Endothelial cell (in vitro differentiated cells): ENCODE measurements around the gene TESK1. TPM values are rescaled to one million over a fixed set of nuclear protein-coding genes. Genes with fewer than 3 reads are reported as not detected.

Experiments
- DNase-seq: peaks from one replicate; pipeline ENCODE4 v3.0.0; 2021; ENCODE audit warnings: low spot score
- H3K27ac Mint-ChIP-seq: one replicate; pipeline ENCODE4 v1.8.0; 2021; ENCODE audit warnings: mixed read lengths, inconsistent platforms; ENCODE audit not compliant: unreplicated experiment
- H3K27me3 Mint-ChIP-seq: one replicate; pipeline ENCODE4 v1.8.0; 2021; ENCODE audit warnings: mild to moderate bottlenecking, moderate library complexity, mixed read lengths, inconsistent platforms; ENCODE audit not compliant: unreplicated experiment
- H3K36me3 Mint-ChIP-seq: one replicate; pipeline ENCODE4 v1.8.0; 2021; ENCODE audit warnings: mild to moderate bottlenecking, low read depth, mixed read lengths, inconsistent platforms; ENCODE audit not compliant: unreplicated experiment
- H3K4me1 Mint-ChIP-seq: one replicate; pipeline ENCODE4 v1.8.0; 2021; ENCODE audit warnings: mild to moderate bottlenecking, mixed read lengths, inconsistent platforms; ENCODE audit not compliant: unreplicated experiment
- H3K4me3 Mint-ChIP-seq: one replicate; pipeline ENCODE4 v1.8.0; 2021; ENCODE audit warnings: mild to moderate bottlenecking, mixed read lengths, inconsistent platforms; ENCODE audit not compliant: unreplicated experiment
- H3K9me3 Mint-ChIP-seq: one replicate; pipeline ENCODE4 v1.8.0; 2021; ENCODE audit warnings: mixed read lengths, inconsistent platforms; ENCODE audit not compliant: unreplicated experiment
- total RNA-seq: library from RNA; stranded (reverse); fragmentation: NEBNext Ultra II Directional; extraction: Animal tissue kit (Norgen Biotek cat#: 25700); gene quantifications from one replicate; pipeline ENCODE4 v1.2.1, GENCODE V29; 2021; ENCODE audit not compliant: unreplicated experiment
- TF ChIP-seq, protein P1 (sequence below): fragments of 200-600 bp; sonication (generic); IDR thresholded peaks from one replicate; pipeline ENCODE4 v1.5.0; 2021; ENCODE audit warnings: antibody characterized with exemption; ENCODE audit not compliant: unreplicated experiment

Gene TESK1
- total RNA-seq, 1 donor from 2014 or later, result 34.6 TPM

DNA sequence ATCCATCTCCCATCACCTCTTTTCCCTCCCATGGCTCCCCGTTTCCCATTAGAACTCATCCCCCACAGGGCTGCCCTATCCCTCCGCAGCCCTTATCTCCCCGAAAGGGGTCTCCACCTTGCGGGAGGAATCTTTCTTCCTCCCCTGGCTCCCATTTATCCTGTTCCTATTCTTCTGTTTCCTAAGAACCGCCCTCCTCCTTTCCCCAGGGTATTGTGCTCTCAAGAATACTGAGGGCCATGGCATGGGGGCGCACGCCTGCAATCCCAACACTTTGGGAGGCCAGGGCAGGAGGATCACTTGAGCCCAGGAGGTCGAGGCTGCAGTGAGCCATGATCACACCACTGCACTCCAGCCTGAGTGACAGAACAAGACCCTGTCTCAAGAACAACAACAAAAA is 12.5 kb downstream of the TESK1 start:
- H3K27me3 Mint-ChIP-seq, result peaks cover 15% of the 10 kb centered on the region
- no peak for DNase-seq
- no peaks in the 10 kb centered on the region for H3K36me3 Mint-ChIP-seq
- no peak overlapping the region for H3K4me3 Mint-ChIP-seq
- H3K4me1 Mint-ChIP-seq, result peaks cover 15% of the 10 kb centered on the region
- no peaks in the 10 kb centered on the region for H3K9me3 Mint-ChIP-seq
- H3K27ac Mint-ChIP-seq, result peak overlapping the region; percentile 11
- TF ChIP-seq, protein P1, sequence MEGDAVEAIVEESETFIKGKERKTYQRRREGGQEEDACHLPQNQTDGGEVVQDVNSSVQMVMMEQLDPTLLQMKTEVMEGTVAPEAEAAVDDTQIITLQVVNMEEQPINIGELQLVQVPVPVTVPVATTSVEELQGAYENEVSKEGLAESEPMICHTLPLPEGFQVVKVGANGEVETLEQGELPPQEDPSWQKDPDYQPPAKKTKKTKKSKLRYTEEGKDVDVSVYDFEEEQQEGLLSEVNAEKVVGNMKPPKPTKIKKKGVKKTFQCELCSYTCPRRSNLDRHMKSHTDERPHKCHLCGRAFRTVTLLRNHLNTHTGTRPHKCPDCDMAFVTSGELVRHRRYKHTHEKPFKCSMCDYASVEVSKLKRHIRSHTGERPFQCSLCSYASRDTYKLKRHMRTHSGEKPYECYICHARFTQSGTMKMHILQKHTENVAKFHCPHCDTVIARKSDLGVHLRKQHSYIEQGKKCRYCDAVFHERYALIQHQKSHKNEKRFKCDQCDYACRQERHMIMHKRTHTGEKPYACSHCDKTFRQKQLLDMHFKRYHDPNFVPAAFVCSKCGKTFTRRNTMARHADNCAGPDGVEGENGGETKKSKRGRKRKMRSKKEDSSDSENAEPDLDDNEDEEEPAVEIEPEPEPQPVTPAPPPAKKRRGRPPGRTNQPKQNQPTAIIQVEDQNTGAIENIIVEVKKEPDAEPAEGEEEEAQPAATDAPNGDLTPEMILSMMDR, result no peak

GRCh38 chr9:35618325-35618727 is 13.3 kb downstream of the TESK1 start, which contains the start of gene CD72:
TSS of gene CD72 (minus strand) at chr9:35618413. CDS start at chr9:35618303, 110 bp downstream.
- Mint-ChIP-seq H3K4me1 (peaks cover 15% of the 10 kb centered on the region), H3K9me3 (no peaks in the 10 kb centered on the region), H3K4me3 (peak within 1 kb of the TSS; percentile 80), H3K27me3 (peaks cover 15% of the 10 kb centered on the region), H3K27ac (peak within 1 kb of the TSS; percentile 11), H3K36me3 (no peaks in the 10 kb centered on the region)
- TF ChIP-seq, protein P1, result no peak
- no peak for DNase-seq

DNA sequence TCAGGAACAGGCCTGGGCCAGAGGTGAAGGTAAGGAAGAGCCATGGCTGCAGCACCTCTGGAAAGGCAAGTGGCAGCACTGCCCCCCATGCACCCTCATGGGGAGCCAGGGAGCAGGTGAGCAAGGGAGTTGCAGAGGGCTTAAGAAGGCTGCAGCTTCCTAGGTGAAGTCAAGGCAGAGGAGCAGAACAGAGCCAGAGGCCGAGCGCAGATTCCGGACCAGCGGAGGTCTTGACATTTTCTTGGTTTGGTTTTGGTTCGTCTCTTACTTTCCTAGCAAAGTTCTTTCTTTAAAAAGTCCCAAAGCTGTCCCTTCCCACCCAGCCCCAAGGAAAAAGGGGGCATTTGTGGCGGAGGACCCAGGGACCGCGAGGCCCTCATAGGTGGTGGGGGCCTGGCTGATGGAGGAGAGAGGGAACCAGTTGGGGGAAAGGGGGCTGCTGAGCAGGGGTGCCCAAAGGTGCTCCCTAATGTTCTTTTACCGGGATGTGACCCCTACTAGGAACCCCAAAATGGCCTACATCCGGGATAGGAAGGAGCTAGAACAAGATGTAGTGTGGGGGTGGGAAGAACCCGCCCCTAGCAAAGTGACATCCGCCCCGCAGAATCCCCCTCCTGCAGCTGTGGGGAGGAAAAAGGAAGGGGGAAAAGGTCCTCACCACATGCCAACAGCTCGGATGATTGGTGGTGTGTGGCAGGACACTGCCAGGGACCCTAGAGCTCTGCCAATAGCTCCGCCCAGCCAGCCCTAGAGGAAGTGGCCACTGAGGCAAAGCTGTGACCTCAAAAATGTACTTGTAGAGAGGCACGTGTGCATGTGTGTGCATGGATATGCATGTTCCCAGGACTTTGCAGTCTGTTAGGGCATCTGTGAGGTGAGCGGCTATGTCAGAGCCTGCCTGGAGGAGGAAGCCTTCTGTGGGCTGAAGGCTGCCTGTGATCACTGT is 14.1 kb downstream of the TESK1 start:
- H3K27me3 Mint-ChIP-seq, result peaks cover 15% of the 10 kb centered on the region
- peaks cover 15% of the 10 kb centered on the region for H3K4me1 Mint-ChIP-seq
- no peak overlapping the region for H3K27ac Mint-ChIP-seq
- no peaks in the 10 kb centered on the region for H3K9me3 Mint-ChIP-seq
- DNase-seq, result no peak
- H3K4me3 Mint-ChIP-seq, result no peak overlapping the region
- TF ChIP-seq, protein P1, result no peak
- H3K36me3 Mint-ChIP-seq, result no peaks in the 10 kb centered on the region

GRCh38 chr9:35619800-35620158 is 14.7 kb downstream of the TESK1 start:
- DNase-seq, result no peak
- H3K27me3 Mint-ChIP-seq, result peaks cover 13% of the 10 kb centered on the region
- no peak overlapping the region for H3K4me3 Mint-ChIP-seq
- no peaks in the 10 kb centered on the region for H3K9me3 Mint-ChIP-seq
- no peaks in the 10 kb centered on the region for H3K36me3 Mint-ChIP-seq
- H3K27ac Mint-ChIP-seq, result no peak overlapping the region
- H3K4me1 Mint-ChIP-seq, result peaks cover 15% of the 10 kb centered on the region
- TF ChIP-seq, protein P1, result no peak

DNA sequence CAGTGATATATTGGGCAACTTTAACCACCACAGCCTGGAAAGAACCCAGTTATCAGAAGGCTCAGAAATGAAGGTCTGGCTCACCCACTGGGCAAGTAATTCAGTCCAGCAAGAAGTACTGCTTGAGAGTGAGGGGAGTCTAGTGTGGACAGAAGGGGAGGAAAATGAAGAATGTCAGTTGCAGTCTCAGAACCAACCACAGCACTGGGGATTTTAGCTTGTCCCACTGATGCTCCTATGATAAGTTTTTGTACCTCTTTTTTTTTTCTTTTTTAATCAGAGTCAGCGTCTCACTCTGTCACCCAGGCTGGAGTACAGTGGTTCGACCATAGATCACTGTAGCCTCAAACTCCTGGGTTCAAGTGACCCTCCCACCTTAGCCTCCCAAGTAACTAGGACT is 22.5 kb downstream of the TESK1 start:
- Mint-ChIP-seq H3K27ac (no peak overlapping the region), H3K36me3 (no peaks in the 10 kb centered on the region), H3K27me3 (peaks cover 2% of the 10 kb centered on the region), H3K4me3 (no peak overlapping the region), H3K4me1 (no peaks in the 10 kb centered on the region), H3K9me3 (no peaks in the 10 kb centered on the region)
- DNase-seq, result no peak
- TF ChIP-seq, protein P1, result no peak
